GM18507 (cell line): ENCODE data around the gene REPS1.

Source experiments
- DNase-seq: peaks from one replicate; pipeline ENCODE4 v3.0.0; 2011; ENCODE audit warnings: low read depth; ENCODE audit not compliant: insufficient read length; ENCODE audit errors: extremely low spot score
- FAIRE-seq: peaks from 2 replicates; lab custom pipeline; 2011; peaks lifted over from hg19 to GRCh38; lab: Jason Lieb, UNC

Gene REPS1

DNA sequence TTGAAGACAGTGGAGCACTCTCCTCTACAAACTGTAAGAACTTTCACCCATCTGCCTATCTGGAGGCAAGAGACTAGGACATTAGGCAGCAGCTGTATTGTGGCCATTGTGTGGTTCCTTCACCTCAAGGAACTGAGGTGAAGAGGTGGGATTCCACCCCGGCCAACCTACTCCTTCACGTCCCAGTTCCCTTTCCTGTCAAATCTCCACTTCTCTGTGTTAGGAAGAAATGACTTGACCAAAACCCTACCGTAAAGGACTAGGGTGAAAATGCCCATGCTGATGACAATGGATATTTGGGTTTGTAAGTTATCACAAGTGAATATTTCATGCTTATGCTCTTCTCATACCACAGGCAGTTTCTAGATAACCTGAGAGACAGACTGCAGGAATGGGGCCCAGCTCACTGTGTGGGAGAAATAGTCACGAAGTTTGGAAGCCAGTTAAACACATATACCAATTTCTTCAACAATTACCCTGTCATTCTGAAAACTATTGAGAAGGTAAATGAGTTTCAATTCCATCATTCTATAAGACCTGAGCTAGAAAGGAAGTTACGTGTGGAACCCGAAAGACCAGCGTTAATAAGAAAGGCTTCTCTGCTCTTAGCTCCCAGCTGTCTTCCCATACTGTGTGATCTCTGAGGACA lies 105.6 kb downstream of the REPS1 start:
- FAIRE-seq: peak; percentile 87
- DNase-seq: no peak

DNA sequence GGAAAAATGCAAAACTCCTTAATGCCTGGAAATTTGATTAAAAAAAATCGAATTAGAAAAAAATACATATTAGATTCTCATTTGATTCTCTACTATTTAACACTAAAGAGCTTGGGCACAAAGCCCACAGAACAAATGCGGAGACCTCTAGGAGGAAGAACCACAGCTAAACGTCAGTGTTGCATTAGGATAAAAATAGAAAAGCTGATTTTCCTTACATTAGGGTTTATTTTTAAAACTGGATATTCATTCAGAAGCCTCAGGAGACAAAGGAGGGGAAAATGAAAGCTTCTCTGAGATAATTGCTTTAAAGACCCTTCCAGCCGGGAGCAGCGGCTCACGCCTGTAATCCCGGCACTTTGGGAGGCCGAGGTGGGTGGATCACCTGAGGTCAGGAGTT lies 114.9 kb downstream of the REPS1 start:
- FAIRE-seq: no peak
- DNase-seq: no peak

GRCh38 chr6:138869398-138869797 lies 118.7 kb downstream of the REPS1 start:
- FAIRE-seq (no peak), DNase-seq (no peak)

- DNase-seq: no peak
- FAIRE-seq: no peak
Observed at GRCh38 chr6:138868181-138868580, 119.9 kb downstream of the REPS1 start.

DNA sequence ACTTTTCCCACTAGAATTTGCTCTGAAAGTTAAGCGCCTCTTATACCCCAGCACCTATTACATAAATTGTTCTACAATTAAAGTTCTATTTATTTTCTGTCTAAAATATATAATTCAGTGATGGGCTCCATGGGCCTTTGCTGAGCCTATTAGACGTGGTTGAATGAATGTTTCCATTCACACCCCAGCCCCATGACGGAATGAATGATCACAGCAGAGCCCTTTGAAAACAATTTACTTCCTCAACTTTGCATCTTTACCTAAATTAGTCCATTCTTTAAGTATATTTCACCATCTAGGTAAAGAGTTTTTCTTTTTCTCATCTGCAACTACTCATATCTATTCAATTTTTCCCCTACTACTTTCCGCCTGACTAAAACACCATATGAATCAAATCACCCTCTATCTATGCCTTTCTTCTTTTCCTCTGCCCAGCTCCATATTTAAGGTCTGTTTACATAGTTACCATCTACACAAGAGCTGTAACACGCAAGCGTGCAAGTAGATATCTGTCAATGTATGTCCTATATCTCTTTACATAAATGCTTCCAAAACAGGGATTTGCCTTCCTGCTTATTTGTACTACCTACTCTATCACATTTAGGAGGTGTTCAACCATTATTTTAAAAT lies 122.5 kb downstream of the REPS1 start:
- FAIRE-seq (no peak), DNase-seq (no peak)

DNA sequence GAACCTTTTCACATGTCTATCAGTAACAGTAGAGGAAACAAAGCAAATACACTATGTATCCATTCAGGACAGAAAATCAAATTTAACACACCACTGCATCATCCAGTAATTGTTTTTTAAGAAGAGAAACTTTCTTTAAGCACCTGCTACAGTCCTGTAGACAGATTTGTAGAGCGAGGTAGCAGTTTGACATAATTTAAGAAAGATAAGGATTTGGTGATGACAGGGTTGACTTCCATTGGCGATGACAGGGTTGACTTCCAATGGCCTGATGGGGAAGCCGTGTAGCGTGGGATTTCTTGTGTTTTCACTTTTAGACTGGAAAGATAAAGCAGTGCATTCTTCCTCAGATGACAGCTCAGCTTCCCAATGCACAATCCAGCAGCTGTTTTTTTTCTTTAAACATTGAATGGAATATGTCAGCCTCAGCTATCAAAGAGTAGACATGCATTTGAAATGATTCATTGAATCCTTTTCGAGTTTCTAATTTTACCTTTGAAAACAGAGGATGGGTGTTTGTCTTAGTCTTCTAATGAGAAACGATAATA lies 123.6 kb downstream of the REPS1 start:
- FAIRE-seq (no peak), DNase-seq (no peak)

- no peak for DNase-seq
- FAIRE-seq: no peak
Observed at GRCh38 chr6:138863321-138863720, 124.7 kb downstream of the REPS1 start.

GRCh38 chr6:138862456-138862855 lies 125.6 kb downstream of the REPS1 start:
- FAIRE-seq (no peak), DNase-seq (no peak)

GRCh38 chr6:138857775-138858174 lies 130.3 kb downstream of the REPS1 start:
- no peak for FAIRE-seq
- no peak for DNase-seq

DNA sequence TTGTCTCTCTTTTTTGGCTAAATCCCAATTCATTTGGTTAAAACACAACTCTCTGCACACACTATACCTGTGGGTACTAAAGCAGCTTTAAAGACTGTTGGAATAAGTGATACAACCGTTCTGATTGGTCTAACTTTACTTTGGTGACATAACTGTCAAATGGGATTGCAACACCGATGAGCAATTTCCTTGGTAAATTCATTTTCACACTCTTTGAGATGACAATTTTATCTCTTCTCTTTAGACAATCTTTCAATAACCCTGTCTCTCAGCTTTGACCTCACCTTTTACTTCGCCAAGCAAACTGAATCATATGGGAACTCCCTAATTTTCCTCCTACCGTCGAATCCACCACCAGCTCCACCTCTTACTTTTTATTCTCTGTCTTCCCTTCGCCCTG lies 131.4 kb downstream of the REPS1 start:
- DNase-seq (no peak), FAIRE-seq (no peak)
